K562 (cell line): ENCODE measurements around the gene MALAT1. TPM values are rescaled to one million over a fixed set of nuclear protein-coding genes. Genes with fewer than 3 reads are reported as not detected.

Source experiments
- DMBX1 ChIP-seq: fragments of 250-450 bp; sonication (Bioruptor Pico); IDR thresholded peaks from 2 replicates; pipeline ENCODE4 v1.8.0; 2022; ENCODE audit warnings: inconsistent platforms, mild to moderate bottlenecking, moderate library complexity, borderline replicate concordance
- RBM34 ChIP-seq: fragments of 200-400 bp; formaldehyde crosslinking; IDR thresholded peaks from 2 replicates; pipeline ENCODE4 v1.6.1; 2018; ENCODE audit warnings: low read length, borderline replicate concordance; ENCODE audit not compliant: insufficient read depth
- TGIF2 ChIP-seq: sonication (generic); formaldehyde crosslinking; IDR thresholded peaks from 2 replicates; pipeline ENCODE4 v1.8.1; 2022; ENCODE audit warnings: mild to moderate bottlenecking, missing genetic modification reagents, moderate library complexity
- YY1 ChIP-seq, 3 experiments: IDR thresholded peaks; 2 replicates each; pipeline ENCODE4 v1.6.1; 2011; ENCODE audit warnings: low read length in 2 of 3, mild to moderate bottlenecking in 2 of 3, moderate library complexity in 2 of 3, borderline replicate concordance in 1 of 3, control low read depth in 1 of 3, low read depth in 1 of 3; ENCODE audit not compliant: insufficient read depth in 3 of 3, insufficient replicate concordance in 2 of 3, control insufficient read depth in 1 of 3, insufficient read length in 1 of 3; ENCODE audit errors: extremely low read depth in 1 of 3
- ZBED1 ChIP-seq: IDR thresholded peaks from 2 replicates; pipeline ENCODE4 v1.6.1; 2014
- ZBTB40 ChIP-seq, 2 experiments: fragments of 450-650 bp in 1 of 2; sonication (generic) in 1 of 2; formaldehyde crosslinking in 1 of 2; IDR thresholded peaks; 2 replicates each; pipeline versions ENCODE4 v1.7.1 to v1.9.0; 2016 to 2022; ENCODE audit warnings: inconsistent platforms in 1 of 2, mild to moderate bottlenecking in 1 of 2, missing genetic modification reagents in 1 of 2
- ZKSCAN1 ChIP-seq: fragments of 150-350 bp; IDR thresholded peaks from 2 replicates; pipeline ENCODE4 v1.6.1; 2016; ENCODE audit warnings: low read depth, low read length
- ZNF507 ChIP-seq: conservative IDR thresholded peaks from 2 replicates; pipeline ENCODE4 v1.6.1; 2017; ENCODE audit warnings: missing genetic modification characterization, missing compliant biosample characterization
- polyA plus RNA-seq, 8 experiments: library from polyadenylated mRNA; depleted of rRNA in 4 of 8; stranded (reverse) in 5 of 8; unstranded in 3 of 8; fragments of >200 nt; fragmentation: Nextera tagmentation in 2 of 8; fragmentation: Illumina TruSeq in 1 of 8; extraction: Ambion mirVana in 2 of 8; extraction: Trizol in 1 of 8; gene quantifications; 2 replicates each; pipeline versions ENCODE4 v1.2.1 to v1.2.3, GENCODE V29; 2011 to 2014; ENCODE audit warnings: inconsistent platforms in 1 of 8, missing spikeins in 1 of 8
- total RNA-seq, 7 experiments: library from RNA; depleted of rRNA in 6 of 7; stranded (reverse); fragments of >200 nt in 6 of 7; fragmentation: Illumina TruSeq in 2 of 7; extraction: Trizol in 2 of 7; gene quantifications; 2 replicates each; pipeline versions ENCODE4 v1.2.1 to v1.2.3, GENCODE V29; 2011 to 2021; ENCODE audit warnings: low replicate concordance in 1 of 7
- TF ChIP-seq, protein P1 (sequence below): sonication (generic); formaldehyde crosslinking; IDR thresholded peaks from 2 replicates; pipeline ENCODE4 v1.8.0; 2022; ENCODE audit warnings: missing genetic modification reagents, mild to moderate bottlenecking, borderline replicate concordance
- TF ChIP-seq, protein P2 (sequence below): IDR thresholded peaks from 3 replicates; pipeline ENCODE4 v1.6.1; 2011; ENCODE audit warnings: borderline replicate concordance, mild to moderate bottlenecking; ENCODE audit not compliant: insufficient read length, insufficient read depth

MALAT1 gene
- total and polyA plus RNA-seq, 9 of the 15 experiments (the other 6 are each of a cell fraction or from before 2014, with no cell fraction given), result 363 to 8,715 (median 2,351) TPM

DNA sequence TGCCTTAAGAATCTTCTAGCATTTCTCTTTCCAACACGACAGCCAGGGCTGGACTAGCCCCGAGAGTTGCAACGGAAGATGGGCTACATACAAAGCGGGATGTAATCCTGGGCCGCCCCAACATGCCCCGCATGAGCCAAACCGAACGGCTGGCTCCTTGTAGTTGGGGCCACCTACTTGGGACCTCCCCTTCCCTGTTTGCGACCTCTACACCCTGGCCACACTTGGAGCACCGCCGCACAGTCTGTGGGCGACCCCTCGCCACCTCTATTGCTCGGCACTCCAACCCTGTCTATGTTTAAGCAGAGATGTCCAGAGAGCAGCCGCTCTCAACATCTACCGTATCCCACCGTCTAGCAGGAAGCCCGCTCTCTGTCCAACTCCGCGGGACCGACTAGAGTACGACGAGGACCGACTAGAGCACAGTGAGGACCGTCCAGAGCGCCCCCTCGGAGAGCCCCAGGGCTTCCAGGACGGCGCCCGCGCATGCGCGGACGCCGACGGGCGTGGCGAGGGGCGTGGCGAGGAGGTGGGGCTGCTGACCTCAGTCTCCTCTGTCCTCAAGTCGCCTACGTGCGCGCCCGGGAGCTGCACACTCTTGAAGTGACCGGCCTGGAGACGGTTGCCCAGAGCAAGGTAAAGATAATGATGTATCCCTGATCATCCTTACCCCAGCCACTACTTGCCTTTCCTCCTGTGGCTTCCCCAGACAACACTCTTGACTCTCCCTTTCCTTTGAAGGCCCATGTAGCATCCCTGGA lies 44.0 kb upstream of the MALAT1 start (continued):
- TF ChIP-seq ZBTB40 (IDR thresholded peaks at IDR 0.05), result peak; percentile 28; the same call in 1 of the 2 replicates
- TF ChIP-seq ZBTB40 (CRISPR knock-in tag; IDR thresholded peaks at IDR 0.05), result no peak
- TF ChIP-seq ZKSCAN1, result no peak; the same call in 1 of the 2 replicates
- TF ChIP-seq ZBED1, result 0 out of 2 replicates have a peak, but pooled peaks have one; percentile 29
- TF ChIP-seq RBM34, result no peak
- TF ChIP-seq, protein P1, sequence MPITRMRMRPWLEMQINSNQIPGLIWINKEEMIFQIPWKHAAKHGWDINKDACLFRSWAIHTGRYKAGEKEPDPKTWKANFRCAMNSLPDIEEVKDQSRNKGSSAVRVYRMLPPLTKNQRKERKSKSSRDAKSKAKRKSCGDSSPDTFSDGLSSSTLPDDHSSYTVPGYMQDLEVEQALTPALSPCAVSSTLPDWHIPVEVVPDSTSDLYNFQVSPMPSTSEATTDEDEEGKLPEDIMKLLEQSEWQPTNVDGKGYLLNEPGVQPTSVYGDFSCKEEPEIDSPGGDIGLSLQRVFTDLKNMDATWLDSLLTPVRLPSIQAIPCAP (CRISPR knock-in tag), result no peak
- no peak for TF ChIP-seq ZNF507 (tag)
- TF ChIP-seq DMBX1 (CRISPR knock-in tag), result no peak
- TF ChIP-seq TGIF2 (CRISPR knock-in tag), result no peak
- peak in 1 of 3 experiments; percentile 27 for TF ChIP-seq YY1 (IDR thresholded peaks at IDR 0.05; ENCODE audit: borderline replicate concordance in 1 of 3, control insufficient read depth in 1 of 3, extremely low read depth in 1 of 3, insufficient read depth in 3 of 3, insufficient read length in 1 of 3, insufficient replicate concordance in 2 of 3, low read depth in 1 of 3, low read length in 2 of 3)
- TF ChIP-seq, protein P2, sequence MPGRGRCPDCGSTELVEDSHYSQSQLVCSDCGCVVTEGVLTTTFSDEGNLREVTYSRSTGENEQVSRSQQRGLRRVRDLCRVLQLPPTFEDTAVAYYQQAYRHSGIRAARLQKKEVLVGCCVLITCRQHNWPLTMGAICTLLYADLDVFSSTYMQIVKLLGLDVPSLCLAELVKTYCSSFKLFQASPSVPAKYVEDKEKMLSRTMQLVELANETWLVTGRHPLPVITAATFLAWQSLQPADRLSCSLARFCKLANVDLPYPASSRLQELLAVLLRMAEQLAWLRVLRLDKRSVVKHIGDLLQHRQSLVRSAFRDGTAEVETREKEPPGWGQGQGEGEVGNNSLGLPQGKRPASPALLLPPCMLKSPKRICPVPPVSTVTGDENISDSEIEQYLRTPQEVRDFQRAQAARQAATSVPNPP, result no peak
